Metanephros (tissue), 2 donors: Measurements from ENCODE around the gene SEC24B. TPM values are rescaled to one million over a fixed set of nuclear protein-coding genes. Genes with fewer than 3 reads are reported as not detected.

Experiments
- small RNA-seq: library from RNA; depleted of rRNA; stranded (forward); fragments of <200 nt; gene quantifications from one replicate; pipeline ENCODE3, GENCODE V24; 2014; ENCODE audit warnings: low replicate concordance
- total RNA-seq: library from RNA; depleted of rRNA; stranded (reverse); fragments of >200 nt; gene quantifications from one replicate; pipeline ENCODE4 v1.2.3, GENCODE V29; 2014

SEC24B gene
- 30.4 TPM for total RNA-seq

DNA sequence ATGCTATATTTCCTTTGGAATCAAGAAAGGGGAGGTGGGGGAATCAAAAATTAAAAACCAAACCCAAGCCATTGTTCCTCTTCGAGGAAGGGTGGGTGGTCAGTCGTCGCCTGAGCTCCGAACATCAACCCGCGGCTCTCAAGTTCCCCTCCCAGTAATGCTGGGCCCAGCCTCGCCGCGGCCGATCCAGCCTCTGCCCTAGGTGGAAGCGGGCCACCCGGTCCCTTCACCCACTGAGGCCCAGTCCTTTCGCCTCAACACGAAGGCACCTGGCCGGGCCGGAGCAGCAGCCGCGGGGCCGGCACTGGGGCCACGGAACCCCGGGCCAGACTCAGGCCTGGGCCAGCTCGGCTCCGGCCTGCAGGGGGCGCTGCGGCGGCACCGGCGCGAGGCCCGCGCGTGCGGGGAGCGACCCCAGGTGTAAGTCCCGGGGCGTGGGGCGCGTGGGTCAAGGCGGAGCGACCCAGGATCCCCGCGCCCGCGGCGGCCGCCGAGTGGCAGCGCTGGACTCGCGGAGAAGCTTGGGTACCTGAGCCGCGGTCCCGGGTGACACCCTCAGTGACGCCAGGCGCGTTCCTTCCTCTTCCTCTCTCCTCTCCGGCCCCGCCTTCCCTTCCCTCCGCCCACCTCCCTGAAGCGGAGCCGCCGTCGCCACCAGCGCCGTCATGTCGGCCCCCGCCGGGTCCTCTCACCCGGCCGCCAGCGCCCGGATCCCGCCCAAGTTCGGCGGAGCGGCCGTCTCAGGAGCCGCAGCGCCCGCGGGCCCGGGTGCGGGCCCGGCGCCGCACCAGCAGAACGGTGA, at the start of gene SEC24B:
Gene SEC24B, plus strand, starts transcription at position 611 of the 802 bp plus-strand sequence. Its CDS starts 55 bp downstream, at position 666.

DNA sequence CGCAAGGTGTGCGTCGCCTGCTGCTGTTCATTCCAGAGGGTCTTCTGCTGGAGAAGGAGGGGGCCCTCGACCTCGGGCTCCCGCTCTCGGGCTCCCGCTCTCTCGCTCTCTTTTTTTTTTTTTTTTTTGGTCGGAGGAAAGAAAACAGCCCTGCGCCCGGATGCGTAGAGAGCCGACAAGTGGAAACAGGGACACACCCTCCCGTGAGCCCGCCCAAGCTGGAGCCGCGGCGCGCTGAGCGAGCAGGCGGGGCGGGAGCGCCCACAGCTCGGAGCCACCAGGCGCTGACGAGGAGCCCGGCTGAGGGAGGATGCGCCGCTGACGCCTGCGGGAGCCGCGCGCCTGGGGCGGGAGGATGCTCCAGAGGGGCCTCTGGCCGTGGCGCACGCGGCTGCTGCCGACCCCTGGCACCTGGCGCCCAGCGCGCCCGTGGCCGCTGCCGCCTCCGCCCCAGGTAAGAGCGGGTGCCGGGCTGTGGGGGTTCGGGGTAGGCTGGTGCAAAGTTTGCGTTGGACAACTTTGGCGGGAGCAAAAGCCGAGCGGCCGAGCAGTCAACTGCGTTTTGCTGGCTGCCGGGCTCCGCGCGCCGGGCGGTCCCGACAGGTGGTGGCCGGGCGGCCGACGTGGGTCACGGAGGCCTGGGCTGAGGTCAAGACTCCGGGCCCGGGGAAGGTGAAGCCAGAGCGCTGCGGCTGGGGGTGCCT, 126.5 kb downstream of the SEC24B start, which contains the start of gene MCUB:
Gene MCUB, plus strand, starts transcription at position 264 of the 704 bp plus-strand sequence. Its CDS starts 92 bp downstream, at position 356.

Small RNA genes within 50 kb of the gene (small RNA-seq; reads per million reads assigned to genes)
- gene MIR576 (0.81 reads per million, percentile 78 among the genes with 10 or more reads in this experiment), gene RN7SL55P (not detected)

Other genes starting within 250 kb of the SEC24B start
- 27.4 TPM for gene COL25A1, start 131.2 kb upstream of the SEC24B start, total RNA-seq
- 12.3 TPM for gene MCUB, start 126.4 kb downstream of the SEC24B start, total RNA-seq